WI38 (cell line): ENCODE data around the gene LY86.

Source experiments
- H3K4me3 ChIP-seq: 2 replicates; pipeline ENCODE4 v1.5.1; 2011; ENCODE audit warnings: low read depth, mild to moderate bottlenecking, control low read depth, low read length
- CTCF ChIP-seq: IDR thresholded peaks from 2 replicates; pipeline ENCODE4 v1.5.1; 2012; ENCODE audit warnings: low read depth, mild to moderate bottlenecking, control low read depth, low read length

Gene LY86

GRCh38 chr6:6682225-6682624 lies 93.7 kb downstream of the LY86 start:
- TF ChIP-seq CTCF = no peak
- H3K4me3 ChIP-seq = no peak overlapping the region

GRCh38 chr6:6683969-6684833 lies 95.7 kb downstream of the LY86 start:
- TF ChIP-seq CTCF = no peak
- H3K4me3 ChIP-seq = no peak overlapping the region

GRCh38 chr6:6685249-6686040 lies 96.9 kb downstream of the LY86 start:
- H3K4me3 ChIP-seq = no peak overlapping the region
- no peak for TF ChIP-seq CTCF

- H3K4me3 ChIP-seq = no peak overlapping the region
- no peak for TF ChIP-seq CTCF
These were observed 97.7 kb downstream of the LY86 start for GRCh38 chr6:6686176-6686575.

- no peak overlapping the region for H3K4me3 ChIP-seq
- TF ChIP-seq CTCF = no peak
These were observed 98.5 kb downstream of the LY86 start for GRCh38 chr6:6686748-6687601.

- no peak for TF ChIP-seq CTCF
These were observed 99.8 kb downstream of the LY86 start for GRCh38 chr6:6688283-6688682.

More at GRCh38 chr6:6688283-6688682, 99.8 kb downstream of the LY86 start:
- H3K4me3 ChIP-seq = no peak overlapping the region
